Measurements from ENCODE around the gene MKLN1. TPM values are rescaled to one million over a fixed set of nuclear protein-coding genes. Genes with fewer than 3 reads are reported as not detected.

MKLN1 gene
- total RNA-seq, 1 experiment from 2014 or later: 48.5 TPM

GRCh38 chr7:131390275-131390674, 62.6 kb downstream of the MKLN1 start:
- Histone ChIP-seq H3K9me3 (ENCODE audit: control insufficient read depth in 1 of 2, insufficient read depth in 1 of 2, low read depth in 1 of 2, low read length in 2 of 2) (no peaks in the 10 kb centered on the region), H3K36me3 (ENCODE audit: control insufficient read depth in 1 of 2, insufficient read depth in 2 of 2, low read length in 2 of 2) (no peaks in the 10 kb centered on the region), H3K4me3 (replicated peaks in 1 of 2; ENCODE audit: low read depth in 1 of 2, low read length in 2 of 2) (no peak overlapping the region), H2AFZ (ENCODE audit: low read depth, low read length, poor library complexity, severe bottlenecking) (no peak overlapping the region), H3K27ac (ENCODE audit: low read depth, low read length) (no peak overlapping the region), H4K20me1 (ENCODE audit: insufficient read depth) (no peaks in the 10 kb centered on the region), H3K27me3 (ENCODE audit: insufficient read depth, low read length) (no peaks in the 10 kb centered on the region), H3K9me2 (ENCODE audit: insufficient read depth) (no peaks in the 10 kb centered on the region), H3K4me2 (ENCODE audit: low read length) (no peak overlapping the region), H3K79me2 (ENCODE audit: insufficient read depth, low read length) (peaks cover 32% of the 10 kb centered on the region), H3K4me1 (ENCODE audit: control insufficient read depth in 1 of 2, insufficient read depth in 2 of 2, low read length in 2 of 2) (0 out of 4 replicates have a peak, but pooled peaks cover 0 to 2% of the 10 kb centered on the region in 2 experiments), H3K9ac (ENCODE audit: low read length) (no peak overlapping the region)
- POLR2A ChIA-PET: no interaction called here
- ATAC-seq: no peak
- intact Hi-C loops (cut with micrococcal nuclease): no loop called here
- CTCF ChIA-PET: no interaction called here
- BruUV-seq (replicated peaks): no TSS peak
- no peak for DNase-seq (ENCODE audit: low read depth, low spot score)
- RAD21 ChIA-PET (ENCODE audit: low non-redundant PET in 1 of 2, low total read pairs in 2 of 2, uncharacterized antibody in 2 of 2, unreplicated experiment in 2 of 2): no interaction called here
- no peak for TF ChIP-seq POLR2AphosphoS5 (IDR thresholded peaks at IDR 0.05; ENCODE audit: low read depth, low read length)
- no peak for TF ChIP-seq EGR1 (IDR thresholded peaks at IDR 0.05; ENCODE audit: low read depth)
- no peak for TF ChIP-seq REST (IDR thresholded peaks at IDR 0.05; ENCODE audit: low read depth)
- TF ChIP-seq TCF7L2 (IDR thresholded peaks at IDR 0.05; ENCODE audit: borderline replicate concordance, extremely low read depth, insufficient read depth, insufficient read length): no peak
- no peak for TF ChIP-seq ZNF274 (IDR thresholded peaks at IDR 0.05; ENCODE audit: low read depth, low read length)
- TF ChIP-seq CBX3 (IDR thresholded peaks at IDR 0.05; ENCODE audit: low read depth): no peak
- TF ChIP-seq ATF3 (IDR thresholded peaks at IDR 0.05): no peak
- TF ChIP-seq FOSL1 (IDR thresholded peaks at IDR 0.05; ENCODE audit: low read depth): no peak

Data from HCT116 (cell line).